ENCODE results near the gene ERGIC1.

ERGIC1 gene

DNA sequence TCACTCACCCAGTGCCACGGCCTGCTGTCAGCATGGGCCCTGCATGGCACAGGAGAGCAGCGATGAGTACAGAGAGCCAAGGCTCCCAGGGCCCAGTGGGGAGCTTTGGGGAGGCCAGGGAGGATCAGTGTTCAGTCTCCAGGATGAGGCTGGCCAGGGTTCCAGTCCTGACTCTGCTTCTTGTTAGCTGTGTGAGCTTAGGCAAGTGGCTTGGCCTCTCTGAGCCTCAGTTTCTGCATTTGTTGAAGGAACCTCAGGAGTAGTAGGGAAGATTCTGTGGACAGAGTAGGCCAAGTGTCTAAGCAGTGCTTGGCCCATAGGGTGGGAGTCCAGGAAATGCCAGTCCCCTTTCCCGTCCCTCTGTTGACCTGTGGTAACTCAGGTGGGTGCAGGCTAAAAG, 39.5 kb downstream of the ERGIC1 start:
- no peak overlapping the region for H3K27ac ChIP-seq (ENCODE audit: low read depth, low read length)
- H3K9me3 ChIP-seq (ENCODE audit: insufficient read depth, low read length) = no peaks in the 10 kb centered on the region
- TF ChIP-seq, protein P1, sequence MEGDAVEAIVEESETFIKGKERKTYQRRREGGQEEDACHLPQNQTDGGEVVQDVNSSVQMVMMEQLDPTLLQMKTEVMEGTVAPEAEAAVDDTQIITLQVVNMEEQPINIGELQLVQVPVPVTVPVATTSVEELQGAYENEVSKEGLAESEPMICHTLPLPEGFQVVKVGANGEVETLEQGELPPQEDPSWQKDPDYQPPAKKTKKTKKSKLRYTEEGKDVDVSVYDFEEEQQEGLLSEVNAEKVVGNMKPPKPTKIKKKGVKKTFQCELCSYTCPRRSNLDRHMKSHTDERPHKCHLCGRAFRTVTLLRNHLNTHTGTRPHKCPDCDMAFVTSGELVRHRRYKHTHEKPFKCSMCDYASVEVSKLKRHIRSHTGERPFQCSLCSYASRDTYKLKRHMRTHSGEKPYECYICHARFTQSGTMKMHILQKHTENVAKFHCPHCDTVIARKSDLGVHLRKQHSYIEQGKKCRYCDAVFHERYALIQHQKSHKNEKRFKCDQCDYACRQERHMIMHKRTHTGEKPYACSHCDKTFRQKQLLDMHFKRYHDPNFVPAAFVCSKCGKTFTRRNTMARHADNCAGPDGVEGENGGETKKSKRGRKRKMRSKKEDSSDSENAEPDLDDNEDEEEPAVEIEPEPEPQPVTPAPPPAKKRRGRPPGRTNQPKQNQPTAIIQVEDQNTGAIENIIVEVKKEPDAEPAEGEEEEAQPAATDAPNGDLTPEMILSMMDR (IDR thresholded peaks at IDR 0.05; ENCODE audit: insufficient read depth, low read length, poor library complexity, severe bottlenecking) = no peak
- no peak for TF ChIP-seq EZH2phosphoT487 (conservative IDR thresholded peaks at IDR 0.05; ENCODE audit: low read length)
- no peaks in the 10 kb centered on the region for H3F3A ChIP-seq (ENCODE audit: insufficient read depth)
- no peaks in the 10 kb centered on the region for H3K36me3 ChIP-seq (ENCODE audit: low read length)
- H3K79me2 ChIP-seq (ENCODE audit: insufficient read depth, low read length) = peaks cover 33% of the 10 kb centered on the region
- no peak overlapping the region for H3K4me3 ChIP-seq (ENCODE audit: insufficient read depth, low read length, poor library complexity, severe bottlenecking)
- no peak overlapping the region for H3K4me2 ChIP-seq (ENCODE audit: low read depth, low read length, poor library complexity, severe bottlenecking)
- H3K9ac ChIP-seq (ENCODE audit: low read length) = no peak overlapping the region
- H4K20me1 ChIP-seq (ENCODE audit: low read depth, low read length) = peaks cover 4% of the 10 kb centered on the region; the same call in 1 of the 2 replicates
- H3K27me3 ChIP-seq (ENCODE audit: low read length) = no peaks in the 10 kb centered on the region
- H2AFZ ChIP-seq (ENCODE audit: low read depth, low read length, severe bottlenecking) = no peak overlapping the region
- no peaks in the 10 kb centered on the region for H3K9me2 ChIP-seq (replicated peaks; ENCODE audit: insufficient read depth, low read length)

DNA sequence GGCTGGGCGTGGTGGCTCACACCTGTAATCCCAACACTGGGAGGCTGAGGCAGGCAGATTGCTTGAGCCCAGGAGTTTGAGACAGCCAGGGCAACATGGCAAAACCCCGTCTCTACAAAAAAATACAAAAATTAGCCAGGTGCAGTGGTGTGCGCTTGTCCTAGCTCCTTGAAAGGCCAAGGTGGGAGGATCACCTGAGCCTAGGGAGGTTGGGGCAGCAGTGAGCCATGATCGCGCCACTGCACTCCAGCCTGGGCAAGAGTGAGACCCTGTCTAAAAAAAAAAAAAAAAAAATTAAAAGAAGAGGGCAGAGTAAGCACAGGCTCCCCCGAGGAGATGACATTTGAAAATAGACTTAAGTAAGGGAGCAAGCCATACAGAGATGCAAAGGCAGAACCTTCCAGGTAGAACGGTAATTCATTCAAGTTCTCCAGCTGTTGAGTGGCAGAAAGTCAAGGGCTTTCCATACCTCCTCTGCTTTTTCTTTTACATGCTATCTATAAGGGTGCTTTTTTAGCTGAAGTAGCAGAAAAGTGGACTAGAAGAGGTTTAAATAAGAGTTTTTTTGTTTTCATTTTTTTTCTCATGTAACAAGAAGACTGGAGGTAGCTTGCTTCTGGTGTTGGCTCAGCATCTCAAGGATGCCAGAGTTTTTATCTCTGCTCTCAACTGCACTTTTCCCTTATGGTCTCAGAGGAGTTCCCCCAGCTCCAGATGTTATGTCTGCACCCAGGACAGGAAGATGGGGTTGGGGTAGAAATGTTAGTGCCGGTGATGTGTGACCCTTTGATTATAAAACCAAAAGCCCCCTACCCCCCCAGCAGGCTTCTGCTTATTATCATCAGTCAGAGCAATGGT, 40.8 kb downstream of the ERGIC1 start:
- Histone ChIP-seq H3K9ac (ENCODE audit: low read length) (no peak overlapping the region), H3K36me3 (ENCODE audit: low read length) (no peaks in the 10 kb centered on the region), H3K9me2 (replicated peaks; ENCODE audit: insufficient read depth, low read length) (no peaks in the 10 kb centered on the region), H3K27ac (ENCODE audit: low read depth, low read length) (no peak overlapping the region), H4K20me1 (ENCODE audit: low read depth, low read length) (peaks cover 4% of the 10 kb centered on the region; the same call in 1 of the 2 replicates), H3K79me2 (ENCODE audit: insufficient read depth, low read length) (peaks cover 38% of the 10 kb centered on the region), H2AFZ (ENCODE audit: low read depth, low read length, severe bottlenecking) (no peak overlapping the region), H3K9me3 (ENCODE audit: insufficient read depth, low read length) (no peaks in the 10 kb centered on the region), H3K4me3 (ENCODE audit: insufficient read depth, low read length, poor library complexity, severe bottlenecking) (no peak overlapping the region), H3F3A (ENCODE audit: insufficient read depth) (no peaks in the 10 kb centered on the region), H3K4me2 (ENCODE audit: low read depth, low read length, poor library complexity, severe bottlenecking) (no peak overlapping the region), H3K27me3 (ENCODE audit: low read length) (no peaks in the 10 kb centered on the region)
- TF ChIP-seq, protein P1 (IDR thresholded peaks at IDR 0.05; ENCODE audit: insufficient read depth, low read length, poor library complexity, severe bottlenecking) = no peak
- TF ChIP-seq EZH2phosphoT487 (conservative IDR thresholded peaks at IDR 0.05; ENCODE audit: low read length) = no peak

DNA sequence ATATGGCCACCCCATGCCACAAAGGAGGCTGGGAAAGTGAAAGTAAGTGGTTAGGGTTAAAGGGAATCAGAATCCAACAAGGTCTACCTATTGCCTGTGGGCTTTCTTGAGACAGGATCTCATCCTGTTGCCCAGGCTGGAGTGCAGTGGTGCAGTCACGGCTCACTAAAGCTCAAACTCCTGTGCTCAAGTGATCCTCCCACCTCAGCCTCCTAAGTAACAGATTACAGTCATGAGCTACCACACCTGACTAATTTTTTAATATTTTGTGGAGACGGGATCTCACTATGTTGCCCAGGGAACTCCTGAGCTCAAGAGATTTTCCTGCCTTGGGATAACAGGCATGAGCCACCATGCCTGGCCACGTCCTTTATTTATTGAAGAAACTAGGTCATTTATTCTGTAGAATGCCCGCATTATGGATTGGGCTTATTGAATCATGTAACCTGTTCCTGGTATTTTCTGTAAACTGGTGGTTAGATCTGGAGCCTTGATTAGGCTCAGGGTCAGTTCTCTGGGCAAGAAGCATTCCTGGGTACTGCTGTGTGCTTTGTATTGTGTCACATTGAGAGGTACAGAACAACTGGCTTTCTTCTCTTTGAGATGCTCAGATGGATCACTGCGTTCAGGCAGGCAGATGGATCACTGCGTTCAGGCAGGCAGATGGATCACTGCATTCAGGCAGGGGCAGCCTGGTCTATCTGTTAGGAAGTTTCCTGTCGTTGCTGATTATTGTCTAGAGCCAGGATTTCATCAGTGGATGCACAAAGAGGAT, 41.6 kb downstream of the ERGIC1 start:
- Histone ChIP-seq H3K9ac (ENCODE audit: low read length) (no peak overlapping the region), H3K9me2 (replicated peaks; ENCODE audit: insufficient read depth, low read length) (no peaks in the 10 kb centered on the region), H3K27ac (ENCODE audit: low read depth, low read length) (no peak overlapping the region), H2AFZ (ENCODE audit: low read depth, low read length, severe bottlenecking) (no peak overlapping the region), H3K36me3 (ENCODE audit: low read length) (no peaks in the 10 kb centered on the region), H4K20me1 (ENCODE audit: low read depth, low read length) (peaks cover 4% of the 10 kb centered on the region; the same call in 1 of the 2 replicates), H3K4me2 (ENCODE audit: low read depth, low read length, poor library complexity, severe bottlenecking) (no peak overlapping the region), H3K27me3 (ENCODE audit: low read length) (no peaks in the 10 kb centered on the region), H3F3A (ENCODE audit: insufficient read depth) (no peaks in the 10 kb centered on the region), H3K4me3 (ENCODE audit: insufficient read depth, low read length, poor library complexity, severe bottlenecking) (no peak overlapping the region), H3K9me3 (ENCODE audit: insufficient read depth, low read length) (no peaks in the 10 kb centered on the region), H3K79me2 (ENCODE audit: insufficient read depth, low read length) (peaks cover 38% of the 10 kb centered on the region)
- no peak for TF ChIP-seq EZH2phosphoT487 (conservative IDR thresholded peaks at IDR 0.05; ENCODE audit: low read length)
